HG03469 (cell line): ENCODE measurements around the gene RPL3.
"Not testable (repeated sequence)": the region's sequence is repeated elsewhere in the genome, so short reads cannot be mapped to it uniquely, and the experiment has no call there.

Experiments used
- ATAC-seq: cut with Tn5 transposase; IDR thresholded peaks from one replicate; pipeline ENCODE4 v1.9.1; 2021; ENCODE audit warnings: mild to moderate bottlenecking, moderate library complexity, moderate number of reproducible peaks; ENCODE audit not compliant: unreplicated experiment

The RPL3 gene

DNA sequence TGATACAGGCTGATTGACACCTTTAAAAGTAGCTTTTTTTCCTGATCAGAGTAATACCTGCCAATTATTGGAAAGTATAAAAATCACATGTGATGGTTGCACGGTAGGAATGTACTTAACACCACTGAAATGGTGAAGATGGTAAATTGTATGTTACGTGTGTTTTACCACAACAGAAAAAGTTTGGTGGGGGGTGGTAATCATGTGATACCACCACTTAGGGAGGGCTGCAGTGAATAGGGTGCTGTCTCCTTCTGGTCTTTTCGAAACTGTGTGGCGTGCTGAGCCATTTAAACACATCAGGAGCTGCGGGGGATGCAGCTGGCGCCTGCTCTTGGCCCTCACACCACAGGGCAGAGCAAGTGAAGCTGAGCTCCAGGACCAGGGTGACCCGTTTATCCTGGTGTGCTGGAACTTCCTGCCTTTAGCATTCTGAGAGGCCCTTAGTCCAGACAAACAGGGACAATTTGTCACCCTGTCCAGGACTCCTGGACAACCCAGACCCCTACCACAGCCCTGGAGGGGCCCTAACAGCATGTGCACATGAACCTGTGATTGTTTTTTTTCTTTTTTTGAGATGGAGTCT, 33.0 kb upstream of the RPL3 start:
- ATAC-seq: no peak

DNA sequence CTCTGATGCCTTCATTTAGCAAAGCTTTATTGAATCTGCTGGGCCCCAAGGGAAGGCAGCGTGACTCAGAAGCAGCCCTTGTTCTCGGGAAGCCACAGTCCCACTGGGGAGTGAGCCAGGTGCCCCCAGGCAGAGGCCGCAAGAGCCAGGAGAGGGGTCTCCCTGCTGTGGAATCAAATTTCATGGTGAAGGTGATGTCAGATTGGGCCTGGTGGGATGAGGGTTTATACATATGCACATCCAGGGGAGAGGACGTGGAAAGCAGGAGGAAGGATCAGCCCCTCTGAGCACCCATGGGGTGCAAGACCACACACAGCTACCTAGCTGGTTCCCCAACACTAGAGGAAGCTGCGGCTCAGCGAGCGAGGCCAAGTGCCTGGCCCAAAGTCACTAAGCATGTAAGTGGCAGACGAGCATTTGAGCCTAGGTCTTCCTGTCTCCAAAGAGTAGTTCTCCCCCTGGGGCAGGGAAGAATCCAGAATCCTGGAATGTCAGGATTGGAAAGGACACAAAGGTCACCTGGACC, 32.3 kb upstream of the RPL3 start:
- ATAC-seq: no peak

DNA sequence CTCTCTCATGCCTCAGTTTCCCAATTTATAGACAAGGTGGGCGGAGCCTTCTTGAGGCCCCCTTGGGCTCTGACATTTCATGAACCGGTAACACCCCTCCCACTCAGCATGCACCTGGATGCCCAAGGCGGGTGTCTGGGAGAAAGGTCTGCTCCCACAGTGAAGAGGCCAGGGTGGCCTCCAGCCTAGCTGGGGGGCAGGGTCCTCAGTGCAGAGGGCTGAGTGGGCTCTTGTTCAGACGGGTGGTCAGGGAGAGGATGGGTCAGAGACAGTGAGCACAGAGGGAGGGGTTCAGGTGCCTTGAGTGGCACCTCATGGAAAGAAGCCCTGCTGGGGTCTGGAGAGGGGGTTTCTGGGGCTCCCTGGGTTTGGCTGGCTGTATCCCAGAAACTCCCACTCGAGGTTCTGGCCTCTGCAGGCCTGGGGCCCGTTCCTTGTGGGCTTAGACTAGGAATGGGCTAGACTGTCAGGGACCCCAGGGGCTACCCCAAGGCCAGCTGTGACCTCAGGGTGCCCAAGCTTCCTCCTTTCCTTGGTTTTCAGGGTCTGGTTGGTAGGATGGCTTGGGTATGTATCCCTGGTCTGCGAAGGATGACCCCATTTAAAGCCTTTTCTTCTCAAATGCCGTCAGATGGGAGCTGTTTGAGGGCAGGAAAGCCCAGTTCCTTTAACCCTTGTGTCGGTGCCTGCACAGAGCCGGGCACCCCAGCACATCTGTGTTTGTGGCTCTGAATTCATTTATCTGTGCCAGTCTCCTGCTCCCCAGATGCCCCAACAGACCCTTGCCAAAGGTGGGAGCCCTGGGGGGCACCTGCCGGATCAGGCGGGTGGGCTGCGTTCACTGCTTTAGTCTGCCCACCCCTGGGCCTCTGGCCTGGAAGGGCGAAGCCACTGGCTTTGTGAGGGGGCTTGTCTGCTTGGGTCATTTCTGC, 31.6 kb upstream of the RPL3 start:
- no peak for ATAC-seq

DNA sequence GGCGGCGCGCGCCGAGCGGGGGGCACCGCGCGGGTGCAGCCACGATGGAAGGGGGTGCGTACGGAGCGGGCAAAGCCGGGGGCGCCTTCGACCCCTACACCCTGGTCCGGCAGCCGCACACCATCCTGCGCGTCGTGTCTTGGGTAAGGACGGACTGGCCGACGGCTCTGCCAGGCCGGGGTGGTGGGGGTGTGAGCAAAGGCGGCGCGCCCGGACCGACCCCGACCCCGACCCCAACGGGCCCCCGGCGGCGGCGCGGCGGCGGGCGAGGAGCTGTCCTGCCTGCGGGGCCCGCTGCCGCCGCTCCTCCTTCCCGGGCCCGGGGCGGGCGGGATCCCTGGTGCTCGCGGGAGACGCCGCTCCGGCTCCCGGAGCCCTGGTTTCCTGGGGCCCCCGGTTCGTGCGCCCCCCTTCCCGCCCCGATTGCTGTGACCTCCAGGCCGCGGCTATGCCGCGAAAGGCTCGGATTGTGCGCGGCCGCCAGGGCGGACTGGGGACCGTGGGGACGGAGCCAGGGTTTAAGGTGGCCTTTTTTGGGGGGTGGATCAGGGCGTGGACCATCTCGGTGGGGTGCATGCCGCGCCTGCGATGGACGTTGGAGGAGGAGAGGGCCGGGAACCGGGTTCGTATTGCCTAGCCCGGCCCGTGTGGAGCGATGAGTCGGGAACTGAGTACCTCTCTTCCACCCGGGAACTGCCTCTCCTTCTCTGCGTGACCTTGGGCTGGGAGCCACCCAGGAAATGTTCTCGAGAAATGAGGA, 30.7 kb upstream of the RPL3 start, which contains the start of gene SYNGR1:
SYNGR1 (plus strand) TSS at position 25 of the 760 bp plus-strand sequence; CDS start at position 45, 20 bp downstream.
- no peak for ATAC-seq

DNA sequence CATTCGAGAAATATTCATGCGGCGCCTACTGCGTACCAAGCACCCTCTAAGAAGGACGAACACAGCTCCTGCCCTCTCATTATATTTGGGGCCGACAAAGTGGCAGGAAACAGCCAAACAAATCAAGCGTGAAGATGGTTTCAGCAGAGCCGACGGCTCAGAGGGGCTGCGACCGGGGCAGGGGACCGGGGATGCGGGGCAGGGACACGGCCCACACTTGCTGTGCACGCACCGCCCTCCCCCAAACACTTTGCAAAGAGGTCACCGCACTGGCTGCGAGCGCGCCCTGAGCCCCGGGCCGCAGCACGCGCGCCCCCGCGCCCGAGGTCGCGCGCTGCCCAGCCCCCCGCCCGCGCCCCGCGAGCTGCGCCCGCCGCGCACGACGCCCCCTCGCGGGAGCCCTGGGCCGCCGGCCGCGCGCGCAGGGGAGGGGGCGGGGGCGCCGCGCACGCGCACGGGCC, 30.1 kb upstream of the RPL3 start:
- no peak for ATAC-seq

DNA sequence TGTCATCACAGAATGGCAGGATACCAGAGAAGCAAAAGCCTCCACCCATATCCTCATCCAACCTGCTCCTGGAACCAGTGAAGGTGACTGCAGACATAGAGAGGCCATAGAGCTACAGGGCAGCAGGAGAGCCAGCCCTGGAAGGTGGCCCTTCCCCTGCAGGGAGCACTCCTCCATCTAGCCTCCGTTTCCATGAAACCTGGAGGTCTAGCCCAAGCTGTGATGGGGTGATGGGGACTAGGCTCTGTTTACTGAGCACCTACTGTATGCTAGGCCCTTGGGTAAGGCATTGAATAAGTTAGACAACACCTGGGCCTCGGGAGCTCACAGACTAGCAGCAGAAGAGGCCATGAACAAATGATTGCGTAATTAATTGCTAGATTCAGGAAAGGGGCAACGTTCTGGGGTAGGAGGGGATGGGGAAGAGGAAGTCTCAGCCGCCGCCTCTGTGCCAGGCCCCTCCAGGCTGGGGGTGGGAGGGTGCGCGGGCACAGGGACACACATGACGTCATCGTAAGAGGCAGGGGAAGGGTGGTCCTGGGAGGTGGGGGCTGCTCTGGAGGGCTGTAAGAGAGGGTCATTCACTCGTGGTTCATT, 29.6 kb upstream of the RPL3 start:
- ATAC-seq: no peak

DNA sequence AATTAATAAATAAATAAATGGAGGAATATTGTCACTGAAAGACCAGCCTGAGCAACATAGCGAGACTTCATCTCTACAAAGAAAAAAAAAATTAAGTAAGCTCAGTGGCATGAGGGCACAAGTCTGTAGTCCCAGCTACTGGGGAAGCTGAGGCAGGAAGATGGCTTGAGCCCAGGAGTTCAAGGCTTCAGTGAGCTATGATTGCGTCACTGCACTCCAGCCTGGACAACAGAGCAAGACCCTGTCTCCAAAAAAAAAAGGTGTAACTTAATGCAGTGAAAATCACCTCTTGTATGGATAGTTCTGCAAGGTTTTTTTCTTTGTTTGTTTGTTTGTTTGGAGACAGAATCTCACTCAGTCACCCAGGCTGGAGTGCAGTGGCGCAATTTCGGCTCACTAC, 25.8 kb upstream of the RPL3 start:
- no peak for ATAC-seq

GRCh38 chr22:39344046-39344390, 24.6 kb upstream of the RPL3 start:
- no peak for ATAC-seq

- no peak for ATAC-seq
Observed at GRCh38 chr22:39343259-39344045, 24.0 kb upstream of the RPL3 start.

- no peak for ATAC-seq
Observed at GRCh38 chr22:39341179-39341578, 21.8 kb upstream of the RPL3 start.

DNA sequence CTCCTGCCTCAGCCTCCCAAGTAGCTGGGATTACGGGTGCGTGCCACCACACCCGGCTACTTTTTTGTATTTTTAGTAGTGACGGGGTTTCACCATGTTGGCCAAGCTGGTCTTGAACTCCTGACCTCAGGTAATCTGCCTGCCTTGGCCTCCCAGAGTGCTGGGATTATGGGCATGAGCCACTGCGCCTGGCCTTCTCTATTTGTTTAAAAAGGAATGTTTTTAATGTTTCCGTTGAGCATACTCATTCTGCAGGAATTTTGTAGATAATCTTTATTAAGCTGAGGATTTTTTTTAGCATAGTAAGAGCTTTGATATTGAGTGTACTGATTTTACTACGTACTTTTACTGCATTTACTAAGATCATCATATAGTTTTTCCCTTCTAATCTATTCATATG, 20.4 kb upstream of the RPL3 start:
- not testable (repeated sequence) for ATAC-seq

DNA sequence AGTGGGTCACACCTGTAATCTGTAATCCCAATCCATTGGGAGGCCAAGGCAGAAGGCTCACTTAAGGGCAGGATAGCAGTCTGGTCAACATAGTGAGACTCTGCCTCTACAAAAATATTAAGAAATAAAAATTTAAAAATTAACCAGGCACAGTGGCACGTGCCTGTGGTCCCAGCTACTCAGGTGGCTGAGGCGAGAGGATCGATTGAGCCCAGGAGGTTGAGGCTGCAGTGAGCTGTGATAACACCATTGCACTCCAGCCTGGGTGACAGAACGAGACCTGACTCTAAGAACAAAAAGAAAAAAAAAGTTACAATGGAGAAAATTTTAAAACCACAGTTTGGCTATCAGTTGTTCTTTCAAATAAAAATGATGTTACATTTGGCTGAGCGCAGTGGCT, 17.0 kb upstream of the RPL3 start:
- ATAC-seq: no peak

- no peak for ATAC-seq
Observed at GRCh38 chr22:39332441-39333064, 13.1 kb upstream of the RPL3 start.

DNA sequence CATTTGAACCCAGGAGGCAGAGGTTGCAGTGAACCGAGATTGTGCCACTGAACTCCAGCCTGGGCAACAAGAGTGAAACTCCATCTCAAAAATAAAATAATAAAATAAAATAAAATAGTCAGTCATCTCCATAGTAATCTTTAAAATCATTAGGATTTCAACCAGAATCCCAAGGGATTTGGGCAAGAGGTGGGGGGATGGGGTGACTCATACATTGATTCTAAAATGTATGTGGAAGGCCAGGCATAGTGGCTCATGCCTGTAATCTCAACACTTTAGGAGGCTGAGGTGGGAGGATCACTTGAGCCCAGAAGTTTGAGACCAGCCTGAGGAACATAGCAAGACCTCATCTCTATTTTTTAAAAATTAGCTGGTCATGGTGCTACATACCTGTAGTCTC, 11.1 kb upstream of the RPL3 start:
- not testable (repeated sequence) for ATAC-seq

DNA sequence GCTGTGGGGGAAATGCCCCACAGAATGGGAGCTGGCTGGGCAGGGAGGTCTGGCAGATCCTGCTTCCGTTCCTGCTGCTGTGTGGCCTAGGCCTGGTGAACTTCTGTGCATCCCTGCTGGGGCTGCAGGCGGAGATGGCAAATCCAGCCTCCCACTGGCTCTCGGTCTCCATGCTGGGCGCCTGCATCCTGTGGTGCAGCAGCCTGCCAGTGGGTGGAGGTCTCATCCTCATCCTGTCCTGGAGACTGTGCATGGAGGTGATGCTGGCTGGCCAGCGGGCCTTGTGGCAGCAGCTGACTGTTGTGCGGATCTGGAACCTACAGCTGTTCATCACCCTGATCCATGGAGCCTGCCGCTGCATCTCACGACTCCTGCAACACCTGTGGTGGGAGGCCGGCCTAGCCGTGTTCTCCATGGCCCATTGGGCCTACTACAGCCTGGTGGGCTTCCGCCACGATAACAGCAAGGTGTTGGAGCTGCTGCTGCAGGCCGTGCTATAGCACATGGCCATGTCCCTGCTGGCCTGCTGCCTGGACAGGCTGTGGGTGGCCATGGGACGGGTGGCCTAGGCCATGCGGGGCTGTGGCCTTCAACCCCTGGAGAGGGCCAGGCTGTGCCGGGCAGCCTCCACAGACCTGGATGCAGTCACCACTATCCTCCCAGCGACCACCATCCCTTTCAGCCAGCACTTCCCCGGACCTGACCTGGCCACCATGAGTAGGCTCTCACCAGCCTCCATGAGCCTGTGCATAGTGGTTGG, 8.8 kb upstream of the RPL3 start:
- ATAC-seq: no peak

GRCh38 chr22:39325392-39325932, 6.0 kb upstream of the RPL3 start:
- ATAC-seq: no peak

- not testable (repeated sequence) for ATAC-seq
Observed at GRCh38 chr22:39320616-39321029, 1.2 kb upstream of the RPL3 start.

DNA sequence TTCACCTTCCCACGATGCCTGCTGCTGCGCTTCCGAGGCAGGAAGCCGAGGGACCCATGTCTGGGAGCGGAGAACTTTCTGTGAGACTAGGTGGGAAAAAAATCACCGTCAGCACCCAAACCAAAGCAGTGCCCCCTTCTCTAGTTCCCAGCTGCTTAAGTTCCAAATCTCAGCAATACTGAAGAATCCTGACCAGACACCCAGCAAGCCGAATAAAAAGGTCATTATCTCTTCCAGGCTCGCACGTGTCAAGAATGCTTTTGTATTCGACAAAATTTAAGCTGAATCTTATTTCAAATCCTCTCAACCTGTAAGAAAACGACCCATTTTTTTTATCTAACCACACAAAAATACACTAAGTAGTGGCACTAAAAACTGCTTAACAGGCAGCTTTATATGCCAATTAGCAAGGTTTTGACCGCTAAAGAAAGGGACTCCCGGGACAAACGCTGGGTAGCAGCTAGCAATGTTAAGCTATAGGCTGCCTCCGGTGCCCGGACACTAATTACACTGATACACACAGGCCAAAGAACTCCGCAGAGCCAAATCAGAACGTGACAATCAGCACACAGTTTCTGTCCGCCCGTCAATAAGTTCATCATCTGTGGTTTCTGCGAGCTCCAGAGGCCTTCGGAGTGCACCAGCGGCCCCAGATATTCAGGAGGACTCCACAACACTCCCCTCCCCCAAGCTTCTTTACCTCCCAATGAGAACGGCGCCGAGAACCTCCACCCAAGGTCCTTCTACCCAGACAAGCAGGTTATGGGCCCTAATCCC, 728 bp downstream of the RPL3 start:
- ATAC-seq: no peak
